Activated naive CD8-positive, alpha-beta T cell treated with anti-CD3 and anti-CD28 coated beads for 36 hours (primary cell): ENCODE data around the gene RIMBP2. TPM values are rescaled to one million over a fixed set of nuclear protein-coding genes. Genes with fewer than 3 reads are reported as not detected.
"Not testable (repeated sequence)": the region's sequence is repeated elsewhere in the genome, so short reads cannot be mapped to it uniquely, and the experiment has no call there.

ENCODE experiments used
- DNase-seq: peaks from one replicate; pipeline ENCODE4 v3.0.0; 2021
- H3K27ac Mint-ChIP-seq: one replicate; pipeline ENCODE4 v1.8.0; 2022; ENCODE audit warnings: mild to moderate bottlenecking, moderate library complexity, mixed read lengths
- H3K27me3 Mint-ChIP-seq: one replicate; pipeline ENCODE4 v1.8.0; 2022; ENCODE audit warnings: mild to moderate bottlenecking, mixed read lengths
- H3K36me3 Mint-ChIP-seq: one replicate; pipeline ENCODE4 v1.8.0; 2021; ENCODE audit warnings: mild to moderate bottlenecking, mixed read lengths
- H3K4me1 Mint-ChIP-seq: one replicate; pipeline ENCODE4 v1.8.0; 2021; ENCODE audit warnings: mixed read lengths
- H3K4me3 Mint-ChIP-seq: one replicate; pipeline ENCODE4 v1.8.0; 2022; ENCODE audit warnings: mild to moderate bottlenecking, moderate library complexity, mixed read lengths
- H3K9me3 Mint-ChIP-seq: one replicate; pipeline ENCODE4 v1.8.0; 2022; ENCODE audit warnings: mixed read lengths
- total RNA-seq, 2 experiments: library from RNA; stranded (reverse); gene quantifications; one replicate each; pipeline ENCODE4 v1.2.3, GENCODE V29; 2021

The RIMBP2 gene
- total RNA-seq, 2 experiments from 2014 or later, result not detected

- Mint-ChIP-seq H3K4me3 (no peak overlapping the region), H3K4me1 (no peaks in the 10 kb centered on the region), H3K36me3 (no peaks in the 10 kb centered on the region), H3K27me3 (no peaks in the 10 kb centered on the region), H3K9me3 (no peaks in the 10 kb centered on the region), H3K27ac (no peak overlapping the region)
- DNase-seq, result no peak
These were observed 12.9 kb downstream of the RIMBP2 start for GRCh38 chr12:130702966-130703732.

DNA sequence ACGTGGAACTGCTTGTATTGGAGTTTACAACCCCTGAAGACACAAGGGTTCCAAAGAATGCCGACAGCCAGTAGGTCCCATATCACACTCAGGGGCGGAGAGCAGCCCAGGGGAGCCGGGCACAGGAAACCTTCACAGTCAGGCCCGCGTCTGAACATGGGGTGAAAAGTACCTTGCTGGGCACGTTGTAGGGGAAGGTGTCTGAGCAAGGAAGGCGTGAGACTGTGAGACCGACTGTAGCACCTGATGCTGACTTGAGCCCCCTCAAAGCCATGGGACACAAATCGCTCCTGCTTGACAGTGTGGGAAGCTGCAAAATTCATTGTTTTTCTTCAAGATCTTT lies 14.7 kb downstream of the RIMBP2 start:
- Mint-ChIP-seq H3K36me3 (no peaks in the 10 kb centered on the region), H3K27me3 (no peaks in the 10 kb centered on the region), H3K9me3 (no peaks in the 10 kb centered on the region), H3K4me3 (no peak overlapping the region), H3K4me1 (no peaks in the 10 kb centered on the region), H3K27ac (no peak overlapping the region)
- DNase-seq, result no peak

GRCh38 chr12:130700492-130701401 lies 15.4 kb downstream of the RIMBP2 start:
- no peak overlapping the region for H3K4me3 Mint-ChIP-seq
- H3K27ac Mint-ChIP-seq, result no peak overlapping the region
- H3K27me3 Mint-ChIP-seq, result no peaks in the 10 kb centered on the region
- no peaks in the 10 kb centered on the region for H3K4me1 Mint-ChIP-seq
- H3K36me3 Mint-ChIP-seq, result no peaks in the 10 kb centered on the region
- DNase-seq, result no peak
- no peaks in the 10 kb centered on the region for H3K9me3 Mint-ChIP-seq

DNA sequence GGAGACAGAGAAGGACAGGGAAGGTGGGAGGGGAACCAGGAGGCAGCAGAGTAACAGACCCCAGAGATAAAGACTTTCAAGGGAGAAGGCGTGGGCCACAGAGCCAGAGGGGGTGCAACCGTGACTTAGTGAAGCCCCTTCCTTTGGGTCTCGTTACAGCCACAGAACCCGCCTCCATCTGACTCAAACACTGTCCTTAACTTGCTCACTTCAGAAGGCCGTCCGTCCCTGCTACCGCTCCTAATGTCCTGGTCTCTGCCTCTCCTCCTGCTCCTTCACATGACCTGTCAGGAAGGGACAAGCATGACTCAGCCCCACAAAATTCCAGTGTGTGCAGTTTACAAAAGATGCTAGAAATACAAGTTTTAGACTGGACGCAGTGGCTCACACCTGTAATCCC lies 18.0 kb downstream of the RIMBP2 start:
- Mint-ChIP-seq H3K27ac (no peak overlapping the region), H3K4me1 (no peaks in the 10 kb centered on the region), H3K4me3 (no peak overlapping the region), H3K9me3 (no peaks in the 10 kb centered on the region), H3K27me3 (no peaks in the 10 kb centered on the region), H3K36me3 (no peaks in the 10 kb centered on the region)
- DNase-seq, result no peak

GRCh38 chr12:130696379-130697100 lies 19.6 kb downstream of the RIMBP2 start:
- H3K4me3 Mint-ChIP-seq, result no peak overlapping the region
- no peaks in the 10 kb centered on the region for H3K27me3 Mint-ChIP-seq
- H3K4me1 Mint-ChIP-seq, result no peaks in the 10 kb centered on the region
- no peaks in the 10 kb centered on the region for H3K36me3 Mint-ChIP-seq
- no peak overlapping the region for H3K27ac Mint-ChIP-seq
- H3K9me3 Mint-ChIP-seq, result no peaks in the 10 kb centered on the region
- DNase-seq, result no peak

DNA sequence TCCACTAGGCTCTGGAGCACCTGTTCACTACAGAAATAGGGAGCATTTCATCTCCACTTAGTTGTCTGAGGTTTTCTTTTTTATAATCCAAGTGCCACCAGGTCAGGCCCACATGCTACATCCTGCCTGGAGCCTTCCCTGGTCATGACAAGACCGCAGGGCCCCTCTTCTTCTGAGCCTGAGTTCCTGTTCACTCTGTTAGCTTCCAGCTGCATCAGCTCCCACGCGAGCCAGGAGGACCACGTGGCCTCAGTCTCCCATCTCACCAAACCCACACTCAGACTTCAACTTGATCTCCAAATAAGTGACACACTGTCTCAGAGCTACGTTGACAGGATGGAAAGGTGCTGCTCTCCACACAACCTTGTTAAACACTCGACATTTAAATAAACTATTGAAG lies 21.0 kb downstream of the RIMBP2 start:
- no peak overlapping the region for H3K27ac Mint-ChIP-seq
- H3K36me3 Mint-ChIP-seq, result no peaks in the 10 kb centered on the region
- no peaks in the 10 kb centered on the region for H3K4me1 Mint-ChIP-seq
- H3K4me3 Mint-ChIP-seq, result no peak overlapping the region
- H3K9me3 Mint-ChIP-seq, result no peaks in the 10 kb centered on the region
- H3K27me3 Mint-ChIP-seq, result no peaks in the 10 kb centered on the region
- DNase-seq, result no peak

GRCh38 chr12:130689408-130690405 lies 26.4 kb downstream of the RIMBP2 start:
- no peak for DNase-seq
- H3K9me3 Mint-ChIP-seq, result no peaks in the 10 kb centered on the region
- no peaks in the 10 kb centered on the region for H3K36me3 Mint-ChIP-seq

GRCh38 chr12:130688999-130689398 lies 27.1 kb downstream of the RIMBP2 start:
- H3K9me3 Mint-ChIP-seq, DNase-seq, H3K4me3 Mint-ChIP-seq, H3K36me3 Mint-ChIP-seq, H3K4me1 Mint-ChIP-seq, H3K27ac Mint-ChIP-seq: not testable (repeated sequence)
- peaks cover 27% of the 10 kb centered on the region for H3K27me3 Mint-ChIP-seq

More at GRCh38 chr12:130689408-130690405, 26.4 kb downstream of the RIMBP2 start:
- peaks cover 25% of the 10 kb centered on the region for H3K27me3 Mint-ChIP-seq
- peaks cover 3% of the 10 kb centered on the region for H3K4me1 Mint-ChIP-seq
- H3K27ac Mint-ChIP-seq, result no peak overlapping the region
- H3K4me3 Mint-ChIP-seq, result no peak overlapping the region

DNA sequence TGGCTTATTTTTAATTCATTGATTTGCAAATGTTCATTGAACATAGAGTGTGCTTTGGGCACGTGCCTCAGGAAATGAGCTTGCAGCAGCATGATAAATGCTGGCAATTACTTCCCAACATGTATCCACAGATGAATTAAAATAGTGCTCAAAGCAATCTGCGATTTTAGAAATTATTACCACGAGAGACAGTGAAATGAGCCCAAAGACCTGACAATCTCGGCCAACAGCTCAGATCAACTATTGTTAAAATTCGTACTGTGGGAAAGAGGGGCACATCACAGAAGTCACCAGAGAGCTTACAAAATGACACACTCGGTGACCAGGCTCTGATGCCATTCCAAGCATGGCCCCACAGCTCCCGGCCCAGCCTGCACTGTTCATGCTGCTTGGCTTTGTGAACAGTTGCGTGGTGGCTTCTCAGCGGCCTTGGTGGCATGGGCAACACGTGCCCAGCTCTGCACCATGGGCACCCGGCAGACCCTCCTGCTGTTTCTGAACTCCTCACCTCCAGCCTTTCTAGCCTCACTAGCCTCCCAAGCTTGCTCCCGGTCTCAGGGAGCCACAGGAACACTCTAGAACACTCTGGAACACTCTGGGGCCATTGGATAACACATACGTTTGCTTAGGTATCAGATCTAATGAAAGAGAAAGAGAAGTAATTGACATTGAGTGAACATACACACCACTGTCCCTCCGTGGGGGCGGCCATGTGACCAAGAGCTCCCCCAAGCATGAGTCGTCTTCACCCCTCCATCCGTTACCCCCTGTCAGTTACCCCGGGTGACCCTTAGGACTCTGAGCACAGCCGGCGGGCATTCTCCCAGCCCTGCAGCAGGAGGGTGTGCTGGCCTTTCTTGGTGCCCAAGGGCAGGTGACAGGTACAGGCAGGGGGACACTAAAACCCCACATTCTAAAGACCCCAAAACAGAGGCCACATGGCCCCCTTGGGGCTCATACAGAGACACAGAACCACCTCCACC lies 28.0 kb downstream of the RIMBP2 start:
- H3K4me3 Mint-ChIP-seq, result no peak overlapping the region
- H3K36me3 Mint-ChIP-seq, result no peaks in the 10 kb centered on the region
- H3K4me1 Mint-ChIP-seq, result peaks cover 3% of the 10 kb centered on the region
- H3K27me3 Mint-ChIP-seq, result peaks cover 31% of the 10 kb centered on the region
- no peak for DNase-seq
- H3K27ac Mint-ChIP-seq, result no peak overlapping the region
- no peaks in the 10 kb centered on the region for H3K9me3 Mint-ChIP-seq

DNA sequence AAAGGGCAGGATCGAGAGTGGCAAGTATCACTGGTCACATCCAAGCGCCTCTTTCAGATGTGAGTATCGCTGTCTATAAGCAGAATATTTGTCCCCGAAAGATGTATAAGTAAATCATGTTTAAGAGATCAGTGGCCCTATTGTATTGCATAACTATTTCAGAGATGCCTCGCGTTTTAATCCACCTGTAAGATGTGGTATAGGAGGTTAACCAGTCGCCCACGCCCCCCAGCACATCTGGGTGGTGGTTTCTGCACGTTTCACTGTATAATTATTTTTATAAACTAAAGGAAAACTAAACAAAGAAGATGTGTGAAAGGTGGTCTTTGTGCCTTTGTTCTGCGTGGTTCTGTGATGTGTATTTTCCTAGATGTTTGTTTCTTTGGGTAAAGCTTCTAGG lies 28.9 kb downstream of the RIMBP2 start:
- Mint-ChIP-seq H3K9me3 (no peaks in the 10 kb centered on the region), H3K4me3 (no peak overlapping the region), H3K4me1 (peaks cover 3% of the 10 kb centered on the region), H3K36me3 (no peaks in the 10 kb centered on the region), H3K27ac (no peak overlapping the region), H3K27me3 (peaks cover 35% of the 10 kb centered on the region)
- DNase-seq, result no peak

DNA sequence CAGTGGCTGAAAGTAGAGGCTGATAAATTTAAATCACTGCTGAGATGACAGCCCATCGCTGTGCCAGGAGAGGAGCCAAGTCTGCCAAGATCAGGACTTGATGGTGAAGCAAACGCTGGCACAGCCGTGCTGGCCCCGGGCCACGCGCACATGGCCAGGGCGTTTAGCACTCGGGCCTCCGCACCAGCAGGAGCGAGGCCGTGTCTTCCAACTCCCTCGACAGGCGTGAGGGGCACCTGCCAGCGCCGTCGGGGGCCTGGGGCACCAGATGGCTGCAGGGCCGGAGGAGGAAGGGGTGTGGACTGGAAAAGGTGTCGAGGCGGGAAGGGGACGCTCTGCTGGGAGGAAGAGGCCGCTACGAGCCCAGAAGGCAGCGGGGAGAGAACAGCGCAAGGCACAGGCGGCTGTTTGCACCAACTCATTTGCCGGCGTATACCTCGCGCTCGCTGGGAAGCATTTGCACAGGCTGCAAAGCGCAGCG lies 29.5 kb downstream of the RIMBP2 start:
- peaks cover 3% of the 10 kb centered on the region for H3K4me1 Mint-ChIP-seq
- no peak overlapping the region for H3K4me3 Mint-ChIP-seq
- H3K27ac Mint-ChIP-seq, result no peak overlapping the region
- H3K36me3 Mint-ChIP-seq, result no peaks in the 10 kb centered on the region
- no peaks in the 10 kb centered on the region for H3K9me3 Mint-ChIP-seq
- peaks cover 35% of the 10 kb centered on the region for H3K27me3 Mint-ChIP-seq
- DNase-seq, result no peak

GRCh38 chr12:130685850-130686249 lies 30.2 kb downstream of the RIMBP2 start:
- Mint-ChIP-seq H3K27ac (no peak overlapping the region), H3K4me3 (no peak overlapping the region), H3K27me3 (peaks cover 35% of the 10 kb centered on the region), H3K9me3 (no peaks in the 10 kb centered on the region), H3K4me1 (peaks cover 3% of the 10 kb centered on the region), H3K36me3 (no peaks in the 10 kb centered on the region)
- no peak for DNase-seq

DNA sequence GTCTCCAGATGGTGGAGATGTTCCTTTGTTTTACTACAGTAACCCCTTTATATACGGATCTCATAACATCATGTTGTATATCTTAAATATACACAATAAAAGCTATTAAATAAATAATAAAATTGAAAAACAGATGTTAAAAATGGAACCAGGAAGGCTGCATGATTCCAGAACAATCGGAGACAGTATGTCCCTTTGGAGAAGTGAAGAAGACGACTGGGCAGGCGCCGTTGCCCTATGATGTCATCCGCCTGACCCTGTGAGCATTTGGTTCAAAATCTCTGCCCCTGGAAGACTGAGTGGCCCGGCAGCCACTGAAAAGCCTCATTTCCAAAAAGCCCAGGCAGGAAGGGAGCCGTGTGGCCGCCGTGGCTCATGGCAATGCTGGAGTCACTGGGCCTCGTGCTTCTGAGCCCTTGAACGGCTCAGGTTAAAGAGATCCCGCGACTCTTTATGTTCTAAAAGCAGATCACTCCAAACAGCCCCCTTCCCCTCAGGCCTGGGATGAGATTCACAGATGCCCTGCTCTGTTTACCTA lies 30.8 kb downstream of the RIMBP2 start:
- H3K9me3 Mint-ChIP-seq, result no peaks in the 10 kb centered on the region
- H3K27me3 Mint-ChIP-seq, result peaks cover 35% of the 10 kb centered on the region
- no peak overlapping the region for H3K27ac Mint-ChIP-seq
- DNase-seq, result no peak
- no peaks in the 10 kb centered on the region for H3K36me3 Mint-ChIP-seq
- peaks cover 3% of the 10 kb centered on the region for H3K4me1 Mint-ChIP-seq
- no peak overlapping the region for H3K4me3 Mint-ChIP-seq
